A673 (cell line): ENCODE measurements around the gene DLK1. TPM values are rescaled to one million over a fixed set of nuclear protein-coding genes. Genes with fewer than 3 reads are reported as not detected.

Experiments
- BruUV-seq: library from RNA; stranded (reverse); fragments of 400-500 nt; replicated peaks from 2 replicates; lab custom pipeline; 2021; lab: Mats Ljungman, UMichigan
- CTCF ChIA-PET: fragments of 300-600 bp; sonication (Branson Sonifier 250); formaldehyde crosslinking; loops from one replicate; lab custom pipeline; 2022; ENCODE audit warnings: antibody characterized with exemption; lab: Charles Lee
- POLR2A ChIA-PET: fragments of 300-600 bp; sonication (Branson Sonifier 250); formaldehyde crosslinking; loops from one replicate; lab custom pipeline; 2022; ENCODE audit warnings: antibody characterized with exemption; ENCODE audit not compliant: low non-redundant PET; lab: Charles Lee
- DNase-seq: peaks from one replicate; pipeline ENCODE4 v3.0.0-alpha.2; 2015; ENCODE audit warnings: low spot score
- H3K27ac ChIP-seq: fragments of 200-600 bp; sonication (generic); 2 replicates; pipeline ENCODE4 v1.5.1; 2016; ENCODE audit warnings: mixed run types, low read depth, mild to moderate bottlenecking, mixed read lengths, antibody characterized with exemption, low read length; ENCODE audit not compliant: poor library complexity, severe bottlenecking
- H3K27me3 ChIP-seq: fragments of 200-600 bp; sonication (generic); replicated peaks from 2 replicates; pipeline ENCODE4 v1.6.1; 2017; ENCODE audit warnings: mixed run types, low read depth, mild to moderate bottlenecking, mixed read lengths, antibody characterized with exemption, low read length; ENCODE audit not compliant: insufficient read depth, poor library complexity
- H3K36me3 ChIP-seq: fragments of 200-600 bp; sonication (generic); 2 replicates; pipeline ENCODE4 v1.6.1; 2016; ENCODE audit warnings: mixed run types, mild to moderate bottlenecking, mixed read lengths, antibody characterized with exemption, low read length; ENCODE audit not compliant: insufficient read depth, poor library complexity, severe bottlenecking
- H3K4me1 ChIP-seq: fragments of 200-600 bp; sonication (generic); 2 replicates; pipeline ENCODE4 v1.6.1; 2017; ENCODE audit warnings: mixed run types, mild to moderate bottlenecking, mixed read lengths, antibody characterized with exemption, low read length; ENCODE audit not compliant: insufficient read depth, poor library complexity, severe bottlenecking
- H3K4me3 ChIP-seq: fragments of 200-600 bp; sonication (generic); 2 replicates; pipeline ENCODE4 v1.5.1; 2016; ENCODE audit warnings: low read depth, mixed run types, mild to moderate bottlenecking, mixed read lengths, low read length; ENCODE audit not compliant: poor library complexity, severe bottlenecking
- H3K9me3 ChIP-seq: fragments of 200-600 bp; sonication (generic); 2 replicates; pipeline ENCODE4 v1.6.1; 2016; ENCODE audit warnings: mixed run types, low read depth, mild to moderate bottlenecking, mixed read lengths, antibody characterized with exemption, low read length; ENCODE audit not compliant: poor library complexity, severe bottlenecking
- CTCF ChIP-seq: fragments of 300-800, 200-600 bp; sonication (generic); conservative IDR thresholded peaks from 2 replicates; pipeline ENCODE4 v1.5.1; 2017; ENCODE audit warnings: low read depth, mild to moderate bottlenecking, antibody characterized with exemption, low read length, moderate library complexity, mixed read lengths
- EZH2 ChIP-seq: fragments of 200-600 bp; sonication (generic); IDR thresholded peaks from 2 replicates; pipeline ENCODE4 v1.6.1; 2017; ENCODE audit warnings: borderline replicate concordance, low read depth, mild to moderate bottlenecking, mixed read lengths, antibody characterized with exemption, low read length; ENCODE audit not compliant: poor library complexity, severe bottlenecking
- intact Hi-C: fragments of 100-400 bp; cut with micrococcal nuclease; formaldehyde crosslinking; loops from one replicate; pipeline ENCODE4 v1.10.0; 2022; ENCODE audit not compliant: unreplicated experiment
- total RNA-seq: library from RNA; stranded (reverse); gene quantifications from 2 replicates; pipeline ENCODE4 v1.2.3, GENCODE V29; 2021

DLK1 gene
- total RNA-seq, 1 experiment from 2014 or later, result not detected

- no peak for TF ChIP-seq CTCF
- TF ChIP-seq EZH2, result no peak
- H3K27me3 ChIP-seq, result no peaks in the 10 kb centered on the region
- no TSS peak for BruUV-seq
- H3K27ac ChIP-seq, result no peak overlapping the region
- no peaks in the 10 kb centered on the region for H3K36me3 ChIP-seq
- H3K9me3 ChIP-seq, result no peaks in the 10 kb centered on the region
- intact Hi-C loops, result no loop called here
- H3K4me1 ChIP-seq, result no peaks in the 10 kb centered on the region
- H3K4me3 ChIP-seq, result no peak overlapping the region
- ChIA-PET POLR2A (no interaction called here), CTCF (no interaction called here)
- DNase-seq, result no peak
Observed at GRCh38 chr14:100777366-100777817, 50.7 kb downstream of the DLK1 start.

DNA sequence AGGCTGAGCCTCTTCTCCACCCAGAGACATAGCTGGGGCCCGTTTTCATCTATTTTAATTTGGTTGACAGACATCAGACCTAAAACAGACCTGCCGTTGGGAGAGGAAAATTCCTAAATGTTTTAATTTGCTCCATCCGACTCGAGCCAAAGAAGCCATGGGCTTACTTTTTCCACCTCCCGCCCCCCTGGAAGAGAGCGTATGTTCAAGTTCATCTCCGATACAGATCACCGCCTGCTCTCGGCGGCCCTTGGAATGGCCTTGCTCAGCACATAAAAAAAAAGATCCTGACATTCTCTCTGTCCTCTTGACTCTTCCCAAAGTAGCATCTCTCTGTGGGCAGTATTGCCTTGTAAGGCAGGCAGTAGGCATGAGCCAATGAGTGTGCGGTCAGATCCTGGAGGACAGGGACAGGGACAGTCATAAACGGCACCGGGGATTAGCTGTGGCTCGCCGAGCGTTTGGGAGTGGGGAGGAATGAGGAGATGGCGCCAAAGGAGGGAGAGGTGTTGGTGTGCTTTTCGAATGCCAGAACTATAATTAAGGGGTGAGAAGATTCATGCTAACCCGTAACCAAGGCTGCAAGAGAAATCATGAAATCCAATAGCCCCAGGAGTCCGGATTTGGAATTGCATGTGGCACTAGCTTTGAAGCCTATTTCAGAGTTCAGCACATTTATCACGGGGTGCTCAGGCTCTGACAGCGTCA is 51.3 kb downstream of the DLK1 start:
- intact Hi-C loops, result no loop called here
- no peaks in the 10 kb centered on the region for H3K9me3 ChIP-seq
- no peak overlapping the region for H3K4me3 ChIP-seq
- CTCF ChIA-PET, result no interaction called here
- no peaks in the 10 kb centered on the region for H3K4me1 ChIP-seq
- no peak overlapping the region for H3K27ac ChIP-seq
- no TSS peak for BruUV-seq
- TF ChIP-seq EZH2 (no peak), CTCF (no peak)
- DNase-seq, result no peak
- POLR2A ChIA-PET, result no interaction called here
- no peaks in the 10 kb centered on the region for H3K27me3 ChIP-seq
- no peaks in the 10 kb centered on the region for H3K36me3 ChIP-seq

GRCh38 chr14:100778526-100778882 is 51.8 kb downstream of the DLK1 start:
- no peaks in the 10 kb centered on the region for H3K4me1 ChIP-seq
- BruUV-seq, result no TSS peak
- H3K27ac ChIP-seq, result no peak overlapping the region
- H3K9me3 ChIP-seq, result no peaks in the 10 kb centered on the region
- TF ChIP-seq EZH2, result no peak
- TF ChIP-seq CTCF, result no peak
- no peak for DNase-seq
- no peak overlapping the region for H3K4me3 ChIP-seq
- H3K36me3 ChIP-seq, result no peaks in the 10 kb centered on the region
- no peaks in the 10 kb centered on the region for H3K27me3 ChIP-seq
- ChIA-PET CTCF (no interaction called here), POLR2A (no interaction called here)
- intact Hi-C loops, result no loop called here
